ENCODE results near the gene PRDM15.
"Not testable (repeated sequence)": the region's sequence is repeated elsewhere in the genome, so short reads cannot be mapped to it uniquely, and the experiment has no call there.

Gene PRDM15

DNA sequence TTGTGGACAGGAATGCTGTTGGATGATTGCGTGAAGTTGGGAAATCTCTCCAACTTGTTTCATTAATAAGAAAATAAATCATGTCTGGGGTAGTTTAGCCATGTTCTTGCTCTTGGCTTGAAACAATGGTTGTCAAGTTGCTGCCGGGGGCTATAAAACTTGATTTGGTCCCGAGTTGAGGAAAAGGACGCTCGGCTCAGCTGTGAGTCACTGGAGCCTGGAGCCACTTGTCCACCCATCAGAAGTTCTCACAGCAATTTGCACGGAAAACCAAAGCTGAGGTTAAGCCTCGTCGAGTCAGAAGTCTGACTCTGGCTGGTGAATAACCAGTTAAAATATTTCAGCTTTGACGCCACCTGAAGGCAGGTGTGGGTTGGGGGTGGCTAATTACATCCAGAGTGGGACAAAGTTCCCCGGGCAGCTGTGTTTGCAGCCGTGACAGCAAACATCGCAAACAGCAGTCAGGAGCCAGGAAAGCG, 92.6 kb downstream of the PRDM15 start:
- CTCF ChIA-PET: interaction anchor here (1.5 to 1.7 kb wide), 2 partner anchors 30 to 174 kb away, joined by 4 to 10 read pairs; no protein-coding TSS in a partner anchor
- H3K27ac ChIP-seq: peak overlapping the region; percentile 92
- POLR2A ChIA-PET (ENCODE audit: low non-redundant PET): interaction anchor here (0.6 kb wide), 2 partner anchors 19 to 109 kb away, joined by 4 to 5 read pairs; no protein-coding TSS in a partner anchor

DNA sequence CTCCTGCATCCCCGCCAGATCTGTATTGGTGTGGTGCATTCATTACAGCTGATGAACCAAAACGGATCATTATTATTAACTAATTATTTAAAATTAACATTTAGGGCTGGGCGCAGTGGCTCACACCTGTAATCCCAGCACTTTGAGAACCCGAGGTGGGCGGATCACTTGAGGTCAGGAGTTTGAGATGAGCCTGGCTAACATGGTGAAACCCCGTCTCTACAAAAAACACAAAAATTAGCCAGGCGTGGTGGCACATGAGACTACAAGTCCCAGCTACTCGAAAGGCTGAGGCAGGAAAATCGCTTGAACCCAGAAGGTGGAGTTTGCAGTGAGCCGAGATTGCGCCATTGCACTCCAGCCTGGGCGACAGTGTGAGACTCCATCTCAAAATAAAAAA, 93.9 kb downstream of the PRDM15 start:
- DNase-seq (ENCODE audit: low spot score); POLR2A ChIA-PET (ENCODE audit: low non-redundant PET): not testable (repeated sequence)
- CTCF ChIA-PET: interaction anchor here (1.7 kb wide), 1 partner anchor 173 kb away, joined by 10 read pairs; no protein-coding TSS in a partner anchor
- H3K27ac ChIP-seq: peak overlapping the region; percentile 92

More for the DNA sequence above, 92.6 kb downstream of the PRDM15 start:
- peak; percentile 87 for DNase-seq (ENCODE audit: low spot score)
- TF ChIP-seq, protein P1, sequence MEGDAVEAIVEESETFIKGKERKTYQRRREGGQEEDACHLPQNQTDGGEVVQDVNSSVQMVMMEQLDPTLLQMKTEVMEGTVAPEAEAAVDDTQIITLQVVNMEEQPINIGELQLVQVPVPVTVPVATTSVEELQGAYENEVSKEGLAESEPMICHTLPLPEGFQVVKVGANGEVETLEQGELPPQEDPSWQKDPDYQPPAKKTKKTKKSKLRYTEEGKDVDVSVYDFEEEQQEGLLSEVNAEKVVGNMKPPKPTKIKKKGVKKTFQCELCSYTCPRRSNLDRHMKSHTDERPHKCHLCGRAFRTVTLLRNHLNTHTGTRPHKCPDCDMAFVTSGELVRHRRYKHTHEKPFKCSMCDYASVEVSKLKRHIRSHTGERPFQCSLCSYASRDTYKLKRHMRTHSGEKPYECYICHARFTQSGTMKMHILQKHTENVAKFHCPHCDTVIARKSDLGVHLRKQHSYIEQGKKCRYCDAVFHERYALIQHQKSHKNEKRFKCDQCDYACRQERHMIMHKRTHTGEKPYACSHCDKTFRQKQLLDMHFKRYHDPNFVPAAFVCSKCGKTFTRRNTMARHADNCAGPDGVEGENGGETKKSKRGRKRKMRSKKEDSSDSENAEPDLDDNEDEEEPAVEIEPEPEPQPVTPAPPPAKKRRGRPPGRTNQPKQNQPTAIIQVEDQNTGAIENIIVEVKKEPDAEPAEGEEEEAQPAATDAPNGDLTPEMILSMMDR (conservative IDR thresholded peaks at IDR 0.05; ENCODE audit: low read depth): no peak

DNA sequence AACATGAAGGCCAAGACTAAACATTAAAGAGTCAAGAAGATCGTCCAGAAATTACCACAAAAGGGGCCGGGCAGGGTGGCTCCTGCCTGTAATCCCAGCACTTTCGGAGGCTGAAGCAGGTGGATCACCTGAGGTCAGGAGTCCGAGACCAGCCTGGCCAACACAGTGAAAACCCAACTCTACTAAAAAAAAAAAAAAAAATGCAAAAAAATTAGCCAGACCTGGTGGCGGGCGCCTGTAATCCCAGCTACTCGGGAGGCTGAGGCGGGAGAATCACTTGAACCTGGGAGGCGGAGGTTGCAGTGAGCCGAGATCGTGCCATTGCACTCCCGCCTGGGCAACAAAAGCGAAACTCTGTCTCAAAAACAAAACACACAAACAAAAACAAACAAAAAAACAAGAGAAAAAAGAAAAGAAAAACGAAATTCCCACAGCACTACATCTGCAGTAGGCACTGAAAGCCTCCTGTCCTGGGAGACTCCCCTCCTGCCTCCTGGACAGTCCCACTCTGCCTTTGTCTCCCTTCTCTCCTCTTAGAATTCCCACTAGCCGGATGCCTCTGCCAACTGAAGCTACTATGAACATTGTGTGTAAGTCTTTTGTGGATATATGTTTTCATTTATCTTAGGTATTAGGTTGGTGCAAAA, 94.6 kb downstream of the PRDM15 start:
- DNase-seq (ENCODE audit: low spot score): no peak
- peak overlapping the region; percentile 91 for H3K27ac ChIP-seq
- POLR2A ChIA-PET (ENCODE audit: low non-redundant PET): interaction anchor here (0.6 kb wide), 1 partner anchor 18 kb away, joined by 4 read pairs; no protein-coding TSS in a partner anchor
- TF ChIP-seq, protein P1 (conservative IDR thresholded peaks at IDR 0.05; ENCODE audit: low read depth): no peak
- CTCF ChIA-PET: interaction anchor here (1.2 to 1.8 kb wide), 3 partner anchors 32 to 340 kb away, joined by 4 to 8 read pairs (median 6); no protein-coding TSS in a partner anchor

DNA sequence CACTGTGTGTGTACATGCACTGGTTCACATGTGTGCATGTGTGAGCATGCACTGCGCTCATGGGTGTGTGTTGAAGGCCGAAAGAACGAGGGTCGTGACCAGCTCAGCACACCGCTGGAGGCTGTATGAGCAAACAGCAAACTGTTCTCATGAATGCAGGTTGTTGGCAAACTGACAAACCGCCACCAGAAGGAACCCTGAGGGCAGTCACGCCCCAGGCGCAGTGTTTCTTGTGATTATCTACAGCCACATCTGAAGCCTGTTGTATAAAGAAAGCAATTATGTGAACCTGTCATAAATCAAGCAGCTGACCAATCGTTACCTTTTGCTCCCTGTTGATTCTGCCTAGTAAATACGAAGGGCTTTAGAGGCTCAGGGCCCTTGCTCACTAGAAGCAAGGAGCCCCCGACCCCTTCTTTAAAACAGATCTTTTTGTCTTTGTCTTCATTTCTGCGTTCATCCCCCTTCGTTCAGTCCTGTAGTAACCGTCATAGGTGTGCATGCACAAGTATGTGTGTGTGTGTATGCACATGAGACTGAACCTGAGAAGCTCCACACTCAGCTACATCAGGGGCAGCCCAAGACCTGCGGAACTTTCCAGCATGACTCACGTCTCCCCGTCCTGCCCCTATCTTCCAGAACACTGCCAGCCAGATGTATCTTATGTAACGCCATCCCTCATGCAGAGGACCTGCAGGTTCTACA, 95.5 kb downstream of the PRDM15 start:
- ChIA-PET POLR2A (ENCODE audit: low non-redundant PET) (no interaction called here), CTCF (interaction anchor here (0.7 to 1.8 kb wide), 4 partner anchors 15 to 341 kb away, joined by 4 to 8 read pairs (median 6); no protein-coding TSS in a partner anchor)
- peak; percentile 76 for DNase-seq (ENCODE audit: low spot score)
- TF ChIP-seq, protein P1 (conservative IDR thresholded peaks at IDR 0.05; ENCODE audit: low read depth): no peak
- H3K27ac ChIP-seq: peak overlapping the region; percentile 91

DNA sequence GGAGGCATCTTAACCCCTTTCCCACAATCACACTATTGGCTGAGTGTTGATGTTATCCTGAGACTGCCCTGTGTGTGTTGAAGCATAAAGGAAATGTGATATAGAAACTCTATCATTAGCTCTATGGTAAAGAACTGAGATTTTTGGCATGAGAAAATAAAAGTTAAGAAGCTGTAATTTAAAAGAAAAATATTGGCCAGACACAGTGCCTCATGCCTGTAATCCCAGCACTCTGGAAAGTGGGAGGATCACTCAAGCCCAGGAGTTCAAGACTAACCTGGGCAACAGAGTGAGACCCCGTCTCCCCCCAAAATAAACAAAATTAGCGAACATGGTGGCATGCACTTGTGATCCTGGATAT, 98.1 kb downstream of the PRDM15 start:
- POLR2A ChIA-PET (ENCODE audit: low non-redundant PET): no interaction called here
- H3K27ac ChIP-seq: no peak overlapping the region
- CTCF ChIA-PET: interaction anchor here (1.4 to 2.3 kb wide), 2 partner anchors 168 to 169 kb away, joined by 5 to 7 read pairs; no protein-coding TSS in a partner anchor

DNA sequence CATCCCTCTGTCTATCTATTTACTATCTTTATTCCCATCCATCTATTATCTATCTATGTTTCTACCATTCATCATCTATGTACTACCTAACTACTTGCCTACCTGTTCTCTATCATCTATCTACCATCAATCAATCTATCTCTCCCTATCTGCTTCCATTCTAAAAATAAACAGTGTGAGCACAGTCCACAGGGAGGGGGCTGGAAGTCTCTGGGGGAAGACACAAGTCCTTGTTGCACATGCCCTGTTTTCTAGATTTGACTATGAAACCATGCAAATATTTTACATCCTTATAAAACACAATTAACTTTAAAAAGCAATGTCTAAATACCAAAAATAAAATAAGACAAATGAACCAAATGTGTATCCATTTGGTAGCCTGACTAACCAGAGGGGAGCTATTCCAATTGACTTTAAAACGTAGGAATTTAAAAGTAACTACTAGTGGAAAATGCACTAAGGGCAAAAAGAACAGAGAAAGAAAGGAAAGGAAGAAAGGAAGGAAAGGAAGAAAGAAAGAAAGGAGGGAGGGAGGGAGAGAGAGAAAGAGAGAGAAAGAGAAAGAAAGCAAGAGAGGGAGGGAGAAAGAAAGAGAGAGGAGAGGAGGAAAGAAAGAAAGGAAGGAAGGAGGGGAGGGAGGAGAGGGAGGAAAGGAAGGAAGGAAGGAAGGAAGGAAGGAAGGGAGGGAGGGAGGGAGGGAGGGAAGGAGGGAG, 98.7 kb downstream of the PRDM15 start:
- TF ChIP-seq, protein P1 (conservative IDR thresholded peaks at IDR 0.05; ENCODE audit: low read depth): no peak
- CTCF ChIA-PET: interaction anchor here (1.4 to 2.3 kb wide), 2 partner anchors 167 to 168 kb away, joined by 5 to 7 read pairs; no protein-coding TSS in a partner anchor
- DNase-seq (ENCODE audit: low spot score): no peak
- H3K27ac ChIP-seq: no peak overlapping the region
- POLR2A ChIA-PET (ENCODE audit: low non-redundant PET): no interaction called here

More for the DNA sequence above, 98.1 kb downstream of the PRDM15 start:
- no peak for DNase-seq (ENCODE audit: low spot score)
- TF ChIP-seq, protein P1 (conservative IDR thresholded peaks at IDR 0.05; ENCODE audit: low read depth): no peak

Measured in RWPE1 (cell line).